Testis (tissue), 2 donors: ENCODE data around the gene LIMD2.

Experiments
- CTCF ChIP-seq, 3 experiments: fragments of 450-650 bp in 2 of 3; fragments of 200-600 bp in 1 of 3; sonication (generic) in 1 of 3; IDR thresholded peaks; one replicate each; pipeline ENCODE4 v1.5.1; 2016 to 2019; ENCODE audit warnings: antibody characterized with exemption in 3 of 3, mild to moderate bottlenecking in 2 of 3, moderate library complexity in 1 of 3
- POLR2A ChIP-seq: fragments of 450-650 bp; IDR thresholded peaks from one replicate; pipeline ENCODE4 v1.6.1; 2017; ENCODE audit warnings: antibody characterized with exemption, mild to moderate bottlenecking, moderate library complexity

- TF ChIP-seq CTCF (IDR thresholded peaks at IDR 0.05): no peak
- no peak for TF ChIP-seq POLR2A
Measured at GRCh38 chr17:63686138-63686685, 13.7 kb downstream of the LIMD2 start.
